Measurements from ENCODE around the gene CHAT.

DNA sequence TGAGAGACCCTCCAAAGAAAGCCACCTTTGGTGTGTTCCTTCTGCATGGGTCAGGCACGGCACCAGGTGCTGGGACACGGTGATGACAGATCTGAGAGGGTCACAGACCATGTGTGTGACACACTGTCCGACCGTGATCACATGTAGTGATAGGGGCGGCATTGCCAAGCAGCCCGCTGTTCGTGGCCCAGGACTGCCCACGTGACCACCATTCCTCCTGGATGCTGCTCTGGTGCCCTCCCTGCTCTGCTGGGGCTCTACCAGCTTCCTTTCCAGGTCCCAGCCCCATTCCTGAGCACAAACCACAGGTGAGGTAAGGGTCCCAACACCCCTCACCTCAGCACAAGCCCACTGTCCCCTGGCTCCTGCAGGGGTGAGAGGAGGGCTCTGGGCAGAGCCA lies 13.8 kb upstream of the CHAT start:
- TF ChIP-seq EZH2 (optimal IDR thresholded peaks at IDR 0.05; ENCODE audit: low read depth, low read length) (no peak), CTCF (IDR thresholded peaks at IDR 0.05; ENCODE audit: low read length) (no peak), EZH2phosphoT487 (IDR thresholded peaks at IDR 0.05; ENCODE audit: low read length) (no peak)
